GM12892 (cell line): ENCODE measurements around the gene SRF.

ENCODE experiments used
- POLR2A ChIP-seq: IDR thresholded peaks from 2 replicates; pipeline ENCODE4 v1.6.1; 2011; ENCODE audit warnings: low read depth, low read length, control low read depth
- POLR2AphosphoS5 ChIP-seq: IDR thresholded peaks from 2 replicates; pipeline ENCODE4 v1.6.1; 2011; ENCODE audit warnings: low read depth, low read length, control low read depth
- TAF1 ChIP-seq: IDR thresholded peaks from 2 replicates; pipeline ENCODE4 v1.6.1; 2011; ENCODE audit warnings: low read depth, mild to moderate bottlenecking, control low read depth, low read length, borderline replicate concordance

- TF ChIP-seq POLR2AphosphoS5 (peak; percentile 64), TAF1 (no peak), POLR2A (peak; percentile 61; the same call in 1 of the 2 replicates)
Measured at GRCh38 chr6:43180985-43181384, 9.9 kb downstream of the SRF start.
